ENCODE results near the gene CLSTN2.

CLSTN2 gene

GRCh38 chr3:140573011-140573410 is 638.0 kb downstream of the CLSTN2 start:
- DNase-seq (ENCODE audit: low read depth, low spot score), result no peak
- TF ChIP-seq, protein P1, sequence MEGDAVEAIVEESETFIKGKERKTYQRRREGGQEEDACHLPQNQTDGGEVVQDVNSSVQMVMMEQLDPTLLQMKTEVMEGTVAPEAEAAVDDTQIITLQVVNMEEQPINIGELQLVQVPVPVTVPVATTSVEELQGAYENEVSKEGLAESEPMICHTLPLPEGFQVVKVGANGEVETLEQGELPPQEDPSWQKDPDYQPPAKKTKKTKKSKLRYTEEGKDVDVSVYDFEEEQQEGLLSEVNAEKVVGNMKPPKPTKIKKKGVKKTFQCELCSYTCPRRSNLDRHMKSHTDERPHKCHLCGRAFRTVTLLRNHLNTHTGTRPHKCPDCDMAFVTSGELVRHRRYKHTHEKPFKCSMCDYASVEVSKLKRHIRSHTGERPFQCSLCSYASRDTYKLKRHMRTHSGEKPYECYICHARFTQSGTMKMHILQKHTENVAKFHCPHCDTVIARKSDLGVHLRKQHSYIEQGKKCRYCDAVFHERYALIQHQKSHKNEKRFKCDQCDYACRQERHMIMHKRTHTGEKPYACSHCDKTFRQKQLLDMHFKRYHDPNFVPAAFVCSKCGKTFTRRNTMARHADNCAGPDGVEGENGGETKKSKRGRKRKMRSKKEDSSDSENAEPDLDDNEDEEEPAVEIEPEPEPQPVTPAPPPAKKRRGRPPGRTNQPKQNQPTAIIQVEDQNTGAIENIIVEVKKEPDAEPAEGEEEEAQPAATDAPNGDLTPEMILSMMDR (IDR thresholded peaks at IDR 0.05; ENCODE audit: insufficient read depth, low read length, missing control alignments), result no peak
- ChIA-PET POLR2A (no interaction called here), CTCF (no interaction called here)
- no peak overlapping the region for H3K4me3 ChIP-seq (ENCODE audit: low read depth, low read length)

DNA sequence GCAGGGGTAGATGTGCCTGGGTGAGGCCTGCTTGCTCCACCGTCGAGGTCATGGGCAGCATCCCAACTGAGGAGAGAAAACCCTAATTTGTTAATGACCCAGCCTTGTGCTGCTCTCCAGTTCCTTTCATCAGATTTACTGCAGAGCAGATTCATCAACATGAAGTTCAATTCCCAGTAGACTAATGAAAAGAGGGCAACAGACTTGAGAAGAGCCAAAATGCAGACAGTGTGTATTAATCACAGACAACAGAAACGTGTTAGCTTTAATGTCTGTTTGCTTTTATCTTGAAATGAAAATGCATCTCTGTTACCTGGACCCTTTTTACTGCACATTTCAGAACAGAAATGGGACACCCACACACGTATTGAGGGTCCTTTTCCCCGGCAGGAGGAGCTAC is 639.4 kb downstream of the CLSTN2 start:
- POLR2A ChIA-PET, result no interaction called here
- CTCF ChIA-PET, result no interaction called here

DNA sequence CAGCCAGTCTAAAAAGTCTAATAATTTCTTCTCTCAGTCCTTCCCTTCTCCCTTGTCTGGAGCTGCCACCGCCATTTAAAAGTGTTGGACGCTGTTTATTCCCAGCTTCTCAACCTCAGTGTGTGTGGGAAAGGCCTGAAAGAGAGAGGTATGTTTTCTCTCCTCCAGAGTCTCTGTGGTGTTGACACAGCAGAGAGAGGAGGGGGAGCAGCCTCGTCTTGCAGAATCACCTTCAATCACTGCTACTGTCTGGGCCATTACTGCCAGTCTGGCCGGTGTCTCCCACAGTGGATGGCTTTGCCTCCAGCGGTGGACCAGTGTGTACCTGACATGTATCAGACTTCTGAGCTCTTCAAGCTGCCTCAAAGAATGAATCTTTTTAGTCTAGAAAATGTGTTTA is 641.5 kb downstream of the CLSTN2 start:
- ChIA-PET POLR2A (no interaction called here), CTCF (no interaction called here)
- H3K4me3 ChIP-seq (ENCODE audit: low read depth, low read length), result no peak overlapping the region
- no peak for DNase-seq (ENCODE audit: low read depth, low spot score)
- TF ChIP-seq, protein P1 (IDR thresholded peaks at IDR 0.05; ENCODE audit: insufficient read depth, low read length, missing control alignments), result no peak

More for the DNA sequence above, 639.4 kb downstream of the CLSTN2 start:
- H3K4me3 ChIP-seq (ENCODE audit: low read depth, low read length), result no peak overlapping the region
- TF ChIP-seq, protein P1 (IDR thresholded peaks at IDR 0.05; ENCODE audit: insufficient read depth, low read length, missing control alignments), result no peak
- no peak for DNase-seq (ENCODE audit: low read depth, low spot score)

DNA sequence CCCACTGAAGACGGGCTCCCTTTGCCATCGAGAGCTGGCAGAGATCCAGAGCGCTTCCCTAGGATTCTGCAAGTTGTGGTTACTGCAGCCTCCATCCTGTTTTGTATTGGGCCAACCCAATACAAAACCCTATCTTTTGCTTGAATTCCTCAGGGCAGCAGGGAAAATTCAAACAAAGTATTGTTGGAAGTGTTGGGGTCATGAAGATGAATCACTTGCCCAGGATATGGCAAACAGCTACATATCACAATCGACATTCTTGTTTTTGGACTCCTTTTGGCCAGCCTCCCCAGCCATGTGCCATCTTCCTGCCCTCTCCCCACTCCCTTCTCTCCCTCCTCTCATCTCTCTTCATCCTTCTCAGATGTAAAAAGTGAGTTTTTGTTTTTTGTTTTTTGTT is 642.9 kb downstream of the CLSTN2 start:
- CTCF ChIA-PET, result no interaction called here
- no peak overlapping the region for H3K4me3 ChIP-seq (ENCODE audit: low read depth, low read length)
- no peak for DNase-seq (ENCODE audit: low read depth, low spot score)
- POLR2A ChIA-PET, result no interaction called here
- TF ChIP-seq, protein P1 (IDR thresholded peaks at IDR 0.05; ENCODE audit: insufficient read depth, low read length, missing control alignments), result no peak

DNA sequence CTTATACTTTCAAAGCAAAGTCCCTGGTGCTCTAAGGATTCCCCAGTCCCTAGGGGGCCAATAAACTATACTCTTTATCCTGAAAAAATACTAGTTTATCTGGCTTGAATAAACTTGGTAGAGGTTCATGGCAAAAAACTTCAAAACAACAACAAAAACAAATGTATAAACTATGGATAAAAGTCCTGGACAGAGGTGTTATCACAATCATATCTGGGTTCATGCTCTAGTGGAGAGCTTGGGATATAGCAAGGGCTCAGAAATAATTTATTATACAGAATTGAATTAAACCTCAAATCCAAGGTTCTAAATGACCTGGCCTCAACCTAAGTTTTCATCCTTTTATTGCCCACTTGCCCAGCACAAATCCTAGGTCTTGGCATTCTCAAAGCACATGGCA is 644.3 kb downstream of the CLSTN2 start:
- DNase-seq (ENCODE audit: low read depth, low spot score), result no peak
- TF ChIP-seq, protein P1 (IDR thresholded peaks at IDR 0.05; ENCODE audit: insufficient read depth, low read length, missing control alignments), result no peak
- ChIA-PET CTCF (no interaction called here), POLR2A (no interaction called here)
- H3K4me3 ChIP-seq (ENCODE audit: low read depth, low read length), result no peak overlapping the region

DNA sequence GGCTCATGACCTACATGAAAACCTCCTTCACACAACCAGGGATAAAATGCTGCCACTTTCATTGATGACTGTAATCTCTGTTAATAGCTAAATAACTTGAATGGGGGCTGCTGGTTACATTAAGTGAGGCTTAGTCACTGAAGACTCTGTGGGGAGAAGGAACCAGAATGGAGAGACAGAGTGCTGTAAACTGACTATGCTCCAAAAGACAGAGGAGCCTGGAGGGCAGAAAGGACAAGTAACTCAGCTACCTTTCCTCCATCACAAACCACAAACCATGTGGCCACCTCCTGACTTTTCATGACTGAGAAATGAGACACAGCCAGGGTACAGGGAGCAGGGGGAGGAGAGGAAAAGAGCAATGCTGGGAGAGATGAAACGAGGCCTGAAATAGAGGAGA is 645.8 kb downstream of the CLSTN2 start:
- ChIA-PET CTCF (no interaction called here), POLR2A (no interaction called here)
- DNase-seq (ENCODE audit: low read depth, low spot score), result no peak
- H3K4me3 ChIP-seq (ENCODE audit: low read depth, low read length), result no peak overlapping the region
- TF ChIP-seq, protein P1 (IDR thresholded peaks at IDR 0.05; ENCODE audit: insufficient read depth, low read length, missing control alignments), result no peak

Data from AG04449 (cell line).